GM10266 (cell line): ENCODE results near the gene PTH1R.

Experiments
- DNase-seq: peaks from one replicate; pipeline ENCODE4 v3.0.0; 2012; ENCODE audit errors: extremely low spot score
- CTCF ChIP-seq: IDR thresholded peaks from 2 replicates; pipeline ENCODE4 v1.5.1; 2012; ENCODE audit warnings: mild to moderate bottlenecking, low read depth; ENCODE audit not compliant: control insufficient read depth, insufficient read depth; ENCODE audit errors: missing control alignments

Gene PTH1R

GRCh38 chr3:46845397-46845859, 32.1 kb upstream of the PTH1R start:
- no peak for DNase-seq
- TF ChIP-seq CTCF = no peak

- peak; percentile 85 for DNase-seq
- TF ChIP-seq CTCF = peak; percentile 54
These were observed 31.5 kb upstream of the PTH1R start for GRCh38 chr3:46845860-46846623.

GRCh38 chr3:46846624-46847542, 30.6 kb upstream of the PTH1R start:
- DNase-seq = no peak
- no peak for TF ChIP-seq CTCF

DNA sequence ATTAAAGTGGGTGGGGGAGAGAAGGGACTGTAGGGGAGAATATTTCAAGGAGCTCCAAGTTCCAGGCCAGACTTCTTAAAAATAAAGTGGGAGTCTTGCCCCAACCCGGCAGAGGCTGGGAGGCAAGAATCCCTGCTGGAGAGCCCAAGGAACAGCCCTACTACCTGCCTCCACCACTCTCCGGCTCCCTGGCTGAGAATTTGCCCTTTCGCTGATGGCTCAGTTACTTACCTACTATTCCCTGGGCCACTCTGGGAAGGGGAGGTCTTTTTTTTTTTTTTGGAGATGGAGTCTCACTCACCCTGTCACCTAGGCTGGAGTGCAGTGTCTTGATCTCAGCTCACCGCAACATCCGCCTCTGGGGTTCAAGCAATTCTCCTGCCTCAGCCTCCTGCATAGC, 29.8 kb upstream of the PTH1R start:
- TF ChIP-seq CTCF = no peak
- no peak for DNase-seq

DNA sequence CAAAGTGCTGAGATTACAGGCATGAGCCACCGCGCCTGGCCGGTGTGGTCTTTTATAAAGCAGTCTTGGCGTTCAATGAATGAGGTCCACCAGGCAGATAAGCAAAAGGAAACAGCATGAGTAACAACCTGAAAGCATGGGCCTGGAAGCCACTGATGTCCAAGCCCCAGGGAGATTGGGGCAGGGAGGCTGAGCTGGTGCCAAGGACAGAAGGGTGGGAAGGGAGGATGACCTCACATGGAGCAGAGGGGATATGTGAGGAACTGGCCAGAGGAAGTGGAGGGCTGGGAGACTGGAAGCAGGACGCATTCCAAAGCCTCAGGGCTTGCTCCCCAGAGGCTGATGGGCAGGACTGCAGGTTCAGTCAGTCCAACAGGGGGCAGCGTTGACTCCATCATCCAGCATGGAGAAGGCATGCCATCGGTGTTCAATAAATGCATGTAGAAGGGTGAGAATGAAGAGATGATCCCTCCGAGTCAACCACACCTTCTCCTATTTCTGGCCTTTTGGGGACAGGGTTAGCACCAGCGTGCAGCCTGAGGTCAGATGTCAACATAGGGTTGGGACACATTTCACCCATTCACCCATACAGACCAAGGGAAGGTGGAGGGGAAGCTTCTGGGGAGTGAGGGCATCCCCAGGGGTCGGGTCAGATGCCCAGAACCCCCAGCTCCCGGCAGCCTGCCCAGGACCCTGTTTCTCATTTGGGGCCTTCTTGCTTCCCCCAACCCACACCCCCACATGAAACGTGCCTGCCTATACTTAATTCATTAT, 29.1 kb upstream of the PTH1R start:
- DNase-seq = no peak
- TF ChIP-seq CTCF = peak; percentile 45

- no peak for TF ChIP-seq CTCF
- DNase-seq = no peak
These were observed 28.4 kb upstream of the PTH1R start for GRCh38 chr3:46849045-46849631.
